SW 1271 (cell line): ENCODE results near the gene IMPA2.
"Not testable (repeated sequence)": the region's sequence is repeated elsewhere in the genome, so short reads cannot be mapped to it uniquely, and the experiment has no call there.

Experiments
- DNase-seq, 2 experiments: peaks; one replicate each; lab custom pipeline; 2025; lab: John Stamatoyannopoulos, UW

IMPA2 gene

DNA sequence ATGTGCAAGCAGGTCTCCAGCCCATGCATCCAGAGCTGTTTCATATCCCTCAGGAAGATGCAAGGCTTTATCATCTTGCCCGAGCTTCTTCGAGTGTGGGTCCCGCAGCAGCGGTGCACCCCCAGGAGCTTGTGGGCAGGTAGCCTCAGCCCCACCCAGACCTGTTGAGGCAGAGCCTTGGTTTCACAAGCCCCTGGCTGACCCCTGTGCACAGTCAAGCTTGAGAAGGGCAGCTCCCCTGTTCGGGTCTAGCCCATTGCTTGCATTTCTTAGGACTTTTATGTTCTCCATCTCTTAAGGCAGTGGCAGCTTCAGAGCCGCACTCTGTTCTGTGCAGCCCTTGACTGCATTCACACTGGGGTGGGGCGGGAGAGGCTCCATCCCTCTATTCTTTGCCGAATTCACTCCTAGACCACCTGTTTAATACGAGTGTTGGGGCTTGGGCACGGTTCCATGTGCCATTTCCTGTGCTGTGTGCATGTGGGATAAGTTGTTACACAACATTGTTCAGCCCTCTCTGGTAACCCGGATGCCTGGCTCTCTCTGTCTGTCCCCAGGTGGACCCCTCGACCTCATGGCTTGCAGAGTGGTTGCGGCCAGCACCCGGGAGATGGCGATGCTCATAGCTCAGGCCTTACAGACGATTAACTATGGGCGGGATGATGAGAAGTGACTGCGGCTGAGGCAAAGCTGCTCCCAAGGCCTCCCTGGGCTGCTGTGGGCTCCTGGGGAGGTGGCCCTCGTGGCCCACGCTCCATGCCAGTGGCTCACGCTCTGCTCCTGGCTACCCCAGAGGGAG is 48.7 kb downstream of the IMPA2 start:
- DNase-seq = no peak

DNA sequence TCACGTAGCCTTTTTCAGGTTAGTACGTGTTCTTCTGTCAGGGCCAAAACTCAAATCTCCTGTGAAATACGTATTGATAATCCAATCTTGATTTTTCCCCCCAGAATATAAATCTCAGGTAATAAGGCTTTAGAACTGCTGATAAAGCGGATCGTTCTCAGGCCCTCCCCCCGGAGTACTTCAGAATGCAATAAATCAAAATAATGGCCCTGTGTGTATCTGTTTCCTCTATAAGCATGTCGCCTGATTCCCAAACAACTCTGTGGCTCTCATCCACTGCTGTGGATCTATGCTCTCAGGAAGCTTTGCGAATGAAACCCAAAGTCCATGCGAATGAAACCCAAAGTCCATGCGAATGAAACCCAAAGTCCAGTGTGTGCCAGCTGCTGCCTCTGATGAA is 49.4 kb downstream of the IMPA2 start:
- DNase-seq = no peak

DNA sequence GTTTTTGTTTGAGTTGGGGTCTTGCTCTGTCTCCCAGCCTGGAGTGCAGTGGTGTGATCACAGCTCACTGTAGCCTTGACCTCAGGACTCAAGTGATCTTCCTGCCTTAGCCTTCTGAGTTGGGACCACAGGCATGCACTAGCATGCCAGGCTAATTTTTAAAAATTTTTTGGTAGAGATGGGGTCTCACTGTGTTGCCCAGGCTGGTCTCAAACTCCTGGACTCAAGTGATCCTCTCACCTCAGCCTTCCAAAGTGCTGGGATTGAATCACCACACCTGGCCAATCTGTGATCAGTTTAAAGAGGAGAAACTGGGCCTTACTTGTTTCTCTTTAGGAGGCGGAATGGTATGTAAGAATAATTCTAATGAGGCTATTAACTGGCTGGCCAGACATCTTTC is 49.9 kb downstream of the IMPA2 start:
- no peak for DNase-seq

DNA sequence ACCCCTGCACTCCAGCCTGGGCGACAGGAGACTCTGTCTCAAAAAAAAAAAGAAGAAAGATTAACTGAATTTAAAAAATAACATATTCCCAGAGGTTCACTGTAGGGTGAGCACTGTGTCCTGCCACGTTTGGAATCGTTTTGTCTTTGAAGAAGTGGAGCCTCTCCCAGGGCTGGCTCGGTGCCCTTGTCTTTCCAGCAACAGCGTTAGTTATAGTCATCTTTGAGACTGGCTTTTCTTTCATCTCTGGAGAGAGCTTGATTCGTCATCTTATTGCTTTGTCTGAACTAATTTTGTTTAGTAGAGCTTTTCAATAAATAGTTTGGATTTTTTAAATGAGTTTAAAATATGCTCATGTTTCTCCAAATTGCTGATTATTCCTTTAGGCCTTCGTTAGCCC is 50.5 kb downstream of the IMPA2 start:
- DNase-seq = no peak

DNA sequence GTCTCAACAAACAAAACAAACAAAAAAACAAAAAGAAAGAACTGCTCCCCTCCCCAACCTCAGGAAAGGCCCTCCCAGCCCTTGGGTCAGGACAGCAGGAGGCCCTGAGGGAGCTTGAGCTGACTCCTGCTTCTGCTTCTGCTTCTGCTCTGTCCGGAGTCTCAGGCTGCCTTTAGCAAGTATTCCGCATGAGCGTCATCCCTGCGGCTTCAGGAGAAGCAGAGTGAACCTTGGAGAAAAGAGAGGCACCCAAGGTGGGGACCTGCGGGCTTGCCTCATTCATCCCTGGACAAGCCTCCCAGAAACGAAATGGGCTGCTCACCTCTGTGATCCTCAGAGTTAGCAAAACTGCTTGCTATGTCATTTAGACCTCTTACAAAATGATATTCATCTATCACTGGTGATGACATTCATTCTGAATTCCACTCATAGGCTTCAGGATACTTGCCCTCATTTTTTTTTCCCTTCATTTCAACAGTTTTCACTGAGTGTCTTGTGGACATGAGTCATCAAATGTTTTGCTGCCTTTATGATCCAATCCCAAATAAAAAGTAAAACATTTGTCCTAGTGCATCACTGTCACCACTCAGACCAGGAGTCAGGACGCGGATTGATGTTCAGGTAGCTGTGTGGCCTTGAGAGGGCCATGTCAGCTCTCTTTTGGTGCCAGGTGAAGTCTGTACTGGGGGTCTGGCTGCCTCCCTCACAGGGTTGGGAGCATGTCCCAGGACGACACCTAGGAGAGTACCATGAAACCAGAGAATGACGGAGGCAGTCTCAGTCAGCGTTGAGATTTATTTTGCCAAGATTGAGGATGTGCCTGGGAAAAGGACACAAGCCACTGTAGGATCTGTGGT is 51.7 kb downstream of the IMPA2 start:
- DNase-seq = no peak

DNA sequence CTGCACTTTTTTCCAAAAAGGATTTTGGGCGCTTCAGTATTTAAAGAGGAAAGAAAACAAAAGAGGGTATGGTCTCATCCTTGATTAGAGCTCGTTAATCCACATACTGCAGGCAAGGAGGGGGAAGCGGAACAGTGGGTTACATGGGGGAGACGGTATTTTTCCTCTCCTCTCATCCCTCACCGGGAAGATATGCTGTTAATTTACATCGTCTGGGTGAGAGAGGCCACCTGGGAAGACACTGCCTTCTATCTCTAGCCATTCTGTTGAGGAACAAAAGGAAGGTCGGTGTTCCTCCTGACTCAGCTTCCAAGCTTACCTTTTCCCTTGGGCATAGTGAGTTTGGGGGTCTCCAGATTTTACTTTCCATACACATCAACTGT is 52.3 kb downstream of the IMPA2 start:
- no peak for DNase-seq

DNA sequence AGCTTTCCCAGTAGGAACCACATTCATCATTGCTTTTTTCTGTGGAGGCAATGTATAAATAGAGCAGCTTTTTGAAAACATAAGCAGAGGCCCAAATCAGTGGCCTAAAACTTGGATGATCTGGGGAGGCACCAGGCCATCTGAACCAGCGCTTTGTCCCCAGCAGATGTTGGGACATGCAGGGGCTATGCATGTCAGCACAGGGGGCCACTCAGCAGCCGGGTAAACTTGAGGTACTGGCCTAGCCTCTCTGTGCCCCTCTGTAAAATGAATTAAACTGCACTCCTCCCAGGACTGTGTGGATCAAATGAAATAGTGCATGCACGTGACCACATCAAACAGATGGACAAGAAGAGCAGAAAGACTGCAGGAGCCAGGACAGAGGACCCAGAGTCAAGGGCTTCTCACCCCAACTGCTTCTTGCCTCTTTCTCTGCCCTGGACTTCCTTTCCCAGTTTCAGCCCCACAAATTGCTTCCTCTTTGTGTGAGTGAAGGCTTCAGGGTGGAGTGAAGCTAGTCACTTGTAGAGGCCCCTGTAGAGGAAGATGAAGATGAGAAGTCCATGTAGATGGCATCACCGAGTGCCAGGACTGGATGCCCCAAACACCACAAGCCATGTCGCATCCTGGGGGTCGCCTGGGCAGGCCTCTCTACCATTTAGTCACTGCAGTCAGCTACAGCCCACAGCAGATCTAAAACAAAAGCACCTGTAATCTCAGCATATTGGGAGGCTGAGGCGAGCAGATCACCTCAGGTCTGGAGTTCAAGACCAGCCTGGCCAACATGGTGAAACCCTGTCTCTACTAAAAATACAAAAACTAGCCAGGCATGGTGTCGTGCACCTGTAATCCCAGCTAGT is 53.2 kb downstream of the IMPA2 start:
- no peak for DNase-seq

DNA sequence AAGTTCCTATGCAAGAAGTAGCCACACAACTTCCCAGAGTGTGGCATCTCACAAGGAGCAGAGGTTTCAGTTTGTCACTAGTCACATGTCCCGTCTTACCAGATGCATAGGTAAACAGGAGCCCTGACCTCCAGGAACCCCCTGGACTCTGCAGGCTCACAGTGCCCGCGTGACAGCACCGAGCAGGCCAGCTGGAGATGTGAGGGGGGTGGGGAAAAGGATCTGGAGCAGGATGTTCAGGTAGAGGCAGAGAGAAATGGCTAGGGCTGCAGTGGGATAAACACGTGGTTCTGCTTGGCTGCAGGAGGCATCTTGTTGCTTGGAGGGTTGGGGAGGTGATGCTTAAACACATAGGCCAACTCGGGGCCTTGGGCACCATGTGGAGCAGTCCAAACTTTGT is 54.2 kb downstream of the IMPA2 start:
- DNase-seq = no peak

DNA sequence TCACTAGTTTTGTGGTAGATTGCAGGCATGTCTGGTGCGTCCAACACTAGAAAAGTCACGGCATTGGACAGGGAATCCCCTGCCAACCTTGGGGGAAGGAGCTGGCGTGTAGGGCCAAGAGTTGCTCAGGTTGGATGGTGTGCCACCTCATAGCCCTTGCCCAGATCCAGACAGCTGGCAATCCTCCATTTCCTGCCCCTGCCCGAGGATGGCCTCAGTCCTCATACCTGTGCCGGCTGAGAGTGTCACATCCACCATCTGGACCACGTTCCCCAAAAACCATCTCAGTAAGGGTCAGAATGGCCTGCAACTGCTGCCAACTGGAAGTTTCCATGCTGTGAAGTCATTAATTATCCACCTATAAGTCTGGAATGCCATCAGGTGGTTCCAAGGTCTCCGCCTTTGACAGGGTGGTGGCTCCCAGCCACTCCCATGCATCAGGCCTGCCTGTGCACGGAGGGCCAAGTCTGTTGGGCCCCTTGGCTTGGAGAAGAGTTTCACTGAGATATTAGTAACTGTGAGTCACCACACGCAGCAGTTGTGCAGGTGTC is 55.0 kb downstream of the IMPA2 start:
- no peak for DNase-seq

DNA sequence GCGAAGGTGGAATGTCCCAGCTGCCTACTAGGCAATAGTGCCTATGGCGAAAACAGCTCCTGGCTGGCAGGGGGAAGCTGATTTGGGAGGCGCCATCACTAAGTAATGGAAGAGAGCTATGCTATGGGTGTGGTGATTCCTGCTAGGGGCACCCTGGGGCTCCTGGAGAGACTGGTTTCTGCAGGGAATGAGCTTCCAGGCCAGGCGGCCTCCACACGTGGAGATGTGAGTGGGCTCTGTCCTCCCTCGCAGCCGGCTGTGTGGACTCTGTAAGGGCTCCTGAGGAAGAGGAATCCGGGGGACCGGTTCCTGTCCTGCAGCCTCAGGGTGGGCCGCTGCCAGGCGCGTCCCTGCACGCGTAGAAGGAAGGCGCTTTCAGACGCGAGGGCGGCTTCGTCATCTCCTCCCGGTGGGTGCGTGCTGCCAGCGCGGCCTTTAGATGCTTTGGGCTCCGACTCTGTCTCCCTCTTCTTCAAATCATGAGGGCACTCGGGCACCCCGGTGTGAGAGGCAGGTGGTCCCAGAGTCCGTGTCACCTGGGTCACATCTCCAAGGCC is 56.9 kb downstream of the IMPA2 start:
- DNase-seq = no peak

DNA sequence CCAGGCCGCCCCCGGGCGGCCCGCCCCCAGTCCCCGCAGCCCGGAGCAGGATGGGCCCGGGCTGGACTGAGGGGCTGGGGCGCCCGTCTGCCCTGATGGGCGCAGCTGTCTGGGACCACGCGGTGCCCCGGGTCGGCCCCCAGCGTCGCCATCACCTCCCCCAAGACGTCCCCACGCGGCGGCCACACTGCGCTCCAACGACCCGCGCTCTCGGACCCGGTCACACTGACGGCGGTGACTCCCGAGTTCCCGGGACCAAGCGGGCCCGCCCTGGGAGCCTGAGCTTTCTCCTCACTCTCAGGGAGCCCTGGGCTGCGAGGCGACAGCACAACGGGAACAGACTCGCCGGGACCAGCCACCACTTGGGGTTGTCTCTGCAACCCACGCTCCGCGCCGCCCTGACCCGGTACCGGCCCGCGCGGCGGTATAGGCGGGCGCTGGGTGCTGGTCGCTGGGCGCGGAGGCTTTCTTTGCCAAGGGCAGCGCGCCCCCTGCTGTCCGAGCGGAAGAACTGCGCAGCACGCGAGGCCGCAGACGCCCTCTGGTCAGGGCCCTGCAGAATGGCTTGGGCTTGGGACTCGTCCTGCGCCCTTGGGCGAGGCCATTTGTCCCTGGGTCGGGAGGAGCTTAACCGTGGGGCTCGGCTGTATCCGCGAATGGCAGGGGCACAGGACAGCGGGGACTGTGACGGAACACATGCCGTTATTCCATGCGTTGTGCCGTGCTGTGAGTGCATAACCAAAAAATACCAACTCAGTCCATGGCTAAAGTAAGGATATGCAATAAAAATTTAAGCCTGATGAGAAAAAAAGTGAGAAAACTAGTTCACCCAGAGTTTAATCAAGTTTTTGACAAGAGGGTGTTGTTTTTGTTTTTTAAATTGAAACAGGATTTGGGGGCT is 57.6 kb downstream of the IMPA2 start:
- peak; percentile 15 to 53 for DNase-seq

DNA sequence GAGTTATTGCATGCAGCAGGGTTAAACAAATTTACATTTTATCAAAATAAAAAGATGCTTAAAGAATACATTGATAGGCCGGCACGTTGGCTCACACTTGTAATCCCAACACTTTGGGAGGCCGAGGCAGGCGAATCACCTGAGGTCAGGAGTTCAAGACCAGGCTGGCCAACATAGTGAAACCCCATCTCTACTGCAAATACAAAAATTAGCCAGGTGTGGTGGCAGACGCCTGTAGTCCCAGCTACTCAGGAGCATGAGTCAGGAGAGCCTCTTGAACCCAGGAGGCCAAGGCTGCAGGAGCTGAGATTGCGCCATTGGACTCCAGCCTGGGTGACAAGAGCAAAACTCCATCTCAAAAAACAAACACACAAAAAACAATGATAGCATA is 58.2 kb downstream of the IMPA2 start:
- DNase-seq = not testable (repeated sequence)

DNA sequence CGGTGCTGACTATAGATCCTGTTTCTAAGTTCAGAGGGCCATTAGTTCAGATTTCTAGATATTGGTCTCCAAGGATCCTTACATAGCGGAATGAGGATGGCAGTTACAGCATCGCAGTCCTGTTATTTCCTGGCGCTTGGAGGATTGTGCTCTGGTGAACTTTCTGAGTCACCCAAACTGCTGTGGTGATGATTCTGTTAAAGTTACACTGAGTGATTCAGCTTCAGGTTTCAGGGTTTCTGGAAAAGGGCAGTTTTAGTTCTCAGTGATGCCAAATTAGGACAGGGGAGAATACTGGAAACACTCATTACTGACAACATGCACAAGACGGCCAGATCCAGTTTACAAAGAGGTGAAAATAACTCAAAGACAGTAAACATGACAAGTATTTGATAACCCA is 60.3 kb downstream of the IMPA2 start:
- DNase-seq = peak in 1 of 2 experiments; percentile 4

DNA sequence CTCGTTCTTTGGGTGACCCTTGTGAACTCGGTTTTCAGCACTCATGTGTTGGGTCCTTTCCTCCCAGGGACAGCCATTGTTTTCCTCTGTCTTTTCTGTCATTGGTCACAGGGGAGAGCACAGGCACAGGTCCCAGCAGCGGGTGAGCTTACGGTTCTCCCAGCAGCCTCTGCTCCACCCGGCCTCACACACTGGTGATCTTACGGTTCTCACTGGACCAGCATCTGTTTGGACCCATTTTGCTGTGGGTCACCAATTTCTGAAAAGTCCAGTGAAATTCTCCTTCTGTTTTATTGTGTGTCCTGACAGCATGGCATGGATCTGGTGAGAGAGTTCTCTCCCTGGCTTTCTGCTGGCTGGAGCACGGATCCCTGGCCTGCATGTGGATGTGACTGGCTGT is 62.5 kb downstream of the IMPA2 start:
- no peak for DNase-seq

DNA sequence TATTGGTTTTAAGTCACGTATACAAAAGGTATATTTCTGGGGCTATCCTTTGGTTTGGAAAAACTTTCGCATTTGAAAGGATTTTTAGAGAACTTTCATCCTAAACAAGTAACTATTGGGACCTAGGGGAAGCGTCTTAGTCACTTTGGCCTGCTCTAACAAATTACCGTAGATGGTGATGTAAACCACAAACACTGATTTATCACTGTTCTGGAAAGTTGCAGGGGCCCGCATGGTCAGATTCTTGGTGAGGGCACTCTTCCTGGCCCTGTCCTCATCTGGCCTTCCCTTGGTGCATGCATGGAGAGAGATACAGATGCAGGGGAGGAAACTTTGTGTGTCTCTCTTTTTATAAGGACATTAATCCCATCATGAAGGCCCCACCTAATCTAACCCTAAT is 63.3 kb downstream of the IMPA2 start:
- DNase-seq = no peak

DNA sequence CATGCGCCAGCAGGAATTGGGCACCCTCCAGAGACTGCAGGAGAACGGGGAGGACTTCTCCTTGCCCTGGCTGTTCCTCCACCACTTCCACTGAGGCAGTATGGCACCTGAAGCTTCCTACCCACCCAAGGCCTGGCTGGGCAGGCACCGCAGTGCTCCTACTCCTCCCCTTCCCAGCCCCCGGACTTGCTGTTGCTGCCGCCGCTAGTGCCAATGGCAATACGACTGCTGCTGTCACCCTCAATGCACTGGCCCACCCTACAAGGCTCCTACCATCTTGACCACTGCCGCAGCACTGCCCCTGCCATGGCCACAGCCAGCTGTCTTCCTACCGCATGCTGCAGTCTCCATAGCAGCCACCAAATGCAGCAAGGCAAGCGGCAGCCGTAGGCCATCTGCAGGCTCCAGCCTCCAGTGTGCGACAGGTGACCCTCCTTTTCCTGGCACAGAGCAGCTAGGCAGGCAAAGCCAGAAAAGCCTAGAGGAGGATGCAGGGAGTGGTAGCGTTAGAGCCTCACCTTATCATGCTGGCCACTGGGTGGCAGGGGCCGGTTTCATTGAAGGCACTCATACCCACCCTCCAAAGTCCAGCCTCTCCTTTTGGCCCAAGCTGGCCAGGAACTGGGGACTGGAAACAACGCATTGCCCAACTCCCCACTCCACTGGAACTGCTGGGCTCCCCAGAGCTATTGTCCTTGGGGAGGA is 64.9 kb downstream of the IMPA2 start:
- DNase-seq = no peak

DNA sequence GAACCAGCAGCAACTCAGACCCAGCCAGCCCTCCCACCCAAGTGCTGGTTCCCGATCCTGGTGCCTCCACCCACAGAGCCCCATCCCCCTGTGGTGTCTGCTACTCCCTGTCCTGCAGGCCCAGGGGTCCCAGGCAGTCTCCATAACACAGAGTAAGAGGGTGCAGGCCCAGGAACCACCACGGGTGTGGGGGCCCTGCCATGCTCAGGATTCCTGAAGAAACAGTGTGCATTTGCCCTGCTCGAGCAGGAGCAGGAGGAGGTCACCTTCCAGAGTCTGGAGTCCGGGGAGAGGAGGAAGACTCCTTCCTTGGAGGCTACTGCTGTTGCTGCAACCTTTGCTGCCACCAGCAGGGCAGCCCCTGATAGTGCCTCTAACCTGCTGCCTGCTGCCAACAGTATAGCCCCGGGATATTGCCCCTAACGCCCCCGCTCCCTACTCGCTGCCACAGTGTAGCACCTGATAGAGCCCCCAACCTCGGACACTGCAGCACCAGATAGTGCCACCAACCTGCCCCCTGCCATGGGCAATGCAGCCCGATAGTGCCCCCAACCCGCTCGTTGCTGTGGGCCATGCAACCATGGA is 65.5 kb downstream of the IMPA2 start:
- no peak for DNase-seq

DNA sequence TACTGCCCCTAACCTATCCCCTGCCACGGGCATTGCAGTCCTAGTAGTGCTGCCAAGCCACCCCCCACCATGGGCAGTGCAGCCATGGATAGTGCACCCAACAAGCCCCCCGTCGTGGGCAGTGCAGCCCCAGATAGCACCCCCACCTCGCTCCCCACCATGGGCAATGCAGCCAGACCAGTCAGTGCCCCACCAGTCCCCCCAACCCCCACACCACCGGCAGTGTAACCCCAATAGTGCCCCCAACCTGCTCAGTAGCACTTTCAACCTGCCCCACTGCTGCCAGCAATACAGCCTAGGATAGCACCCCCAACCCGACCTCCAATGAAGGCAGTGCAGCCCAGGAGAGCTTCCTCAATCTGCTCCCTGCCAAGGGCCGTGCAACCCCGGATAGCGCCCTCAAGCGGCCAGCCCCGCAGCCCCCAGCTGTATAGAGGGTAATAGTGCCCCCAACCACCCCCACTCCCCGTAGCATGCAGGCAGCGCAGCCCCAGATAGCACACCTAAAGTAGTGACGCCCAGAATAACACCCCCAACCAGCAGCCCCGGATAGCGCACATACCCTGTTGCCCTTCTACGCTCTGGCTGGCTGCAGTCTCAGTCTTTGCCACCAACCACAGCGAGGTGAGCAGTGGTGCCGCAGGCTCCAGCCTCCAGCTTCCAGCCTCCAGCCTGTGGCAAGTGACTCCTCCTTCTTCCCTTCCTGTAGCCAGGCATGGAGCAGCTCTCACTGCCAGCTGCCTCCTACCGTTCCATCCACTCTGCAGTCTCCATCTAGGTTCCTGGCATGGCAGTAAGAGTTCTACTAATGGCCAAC is 66.9 kb downstream of the IMPA2 start:
- DNase-seq = no peak

DNA sequence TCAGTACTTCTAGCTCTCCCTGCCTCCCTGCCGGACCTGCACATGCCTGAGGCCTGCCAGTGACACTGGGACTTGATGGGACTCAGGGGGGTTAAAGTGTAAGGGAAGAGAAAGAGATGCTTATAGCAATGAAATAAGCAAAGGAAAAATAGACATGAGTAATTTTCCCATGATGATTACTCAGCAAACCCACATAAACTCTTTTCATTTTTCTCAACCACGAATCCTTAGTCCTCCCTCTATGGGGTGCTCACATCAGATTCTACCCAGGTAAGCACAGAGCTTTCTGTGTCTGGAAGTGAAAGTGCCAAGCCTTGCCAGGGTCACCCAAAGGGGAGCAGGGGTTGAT is 67.5 kb downstream of the IMPA2 start:
- no peak for DNase-seq
